Esophagus squamous epithelium (tissue), 4 donors: ENCODE results near the gene HNRNPUL2.

Experiments used
- POLR2A ChIP-seq, 4 donors: fragments of 450-650 bp; IDR thresholded peaks; one replicate each; pipeline ENCODE4 v1.6.1; 2017; ENCODE audit warnings: antibody characterized with exemption in 4 of 4, mild to moderate bottlenecking in 4 of 4, moderate library complexity in 3 of 4
- TF ChIP-seq, protein P1 (sequence below), 6 experiments: fragments of 450-650 bp in 4 of 6; fragments of 200-600 bp in 2 of 6; sonication (generic) in 2 of 6; IDR thresholded peaks; one replicate each; pipeline ENCODE4 v1.5.1; 2016 to 2019; ENCODE audit warnings: antibody characterized with exemption in 6 of 6, mild to moderate bottlenecking in 4 of 6, moderate library complexity in 4 of 6

DNA sequence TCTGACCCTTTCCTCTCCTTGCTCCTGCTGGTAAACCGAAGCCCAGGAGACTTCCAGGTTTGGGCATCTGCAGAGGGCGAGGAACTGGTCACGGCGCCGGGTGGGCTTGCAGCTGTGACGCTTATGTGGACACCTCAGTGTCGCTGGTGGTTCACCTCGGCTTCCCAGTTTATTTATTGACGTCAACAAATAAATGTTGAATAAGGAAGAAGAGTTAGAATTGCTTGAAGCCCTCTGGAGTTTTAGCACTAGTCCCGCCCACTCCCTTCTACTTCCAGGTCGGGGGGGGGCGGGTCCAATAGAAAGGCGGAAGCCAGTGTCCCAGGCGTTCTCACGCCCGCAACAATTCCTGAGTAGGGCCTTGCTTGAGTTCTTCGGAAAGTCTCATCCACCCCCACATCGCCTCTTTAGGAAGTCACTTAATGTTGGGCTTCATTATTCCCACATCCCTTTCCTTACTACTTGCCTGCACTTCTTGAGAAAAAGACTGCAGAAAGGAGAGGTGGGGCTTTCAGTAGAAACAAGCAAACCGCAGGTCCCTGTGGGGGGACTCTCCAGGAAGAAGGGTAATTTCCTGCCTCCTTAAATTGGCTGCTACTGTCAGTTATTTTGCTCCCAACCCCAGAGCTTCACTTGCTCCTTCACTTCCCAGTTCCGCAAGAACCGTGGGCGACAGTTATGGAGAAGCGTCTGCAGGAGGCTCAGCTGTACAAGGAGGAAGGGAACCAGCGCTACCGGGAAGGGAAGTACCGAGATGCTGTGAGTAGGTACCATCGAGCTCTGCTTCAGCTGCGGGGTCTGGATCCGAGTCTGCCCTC, 1.1 kb upstream of the HNRNPUL2 start, which contains the start of gene TTC9C:
- TF ChIP-seq, protein P1, sequence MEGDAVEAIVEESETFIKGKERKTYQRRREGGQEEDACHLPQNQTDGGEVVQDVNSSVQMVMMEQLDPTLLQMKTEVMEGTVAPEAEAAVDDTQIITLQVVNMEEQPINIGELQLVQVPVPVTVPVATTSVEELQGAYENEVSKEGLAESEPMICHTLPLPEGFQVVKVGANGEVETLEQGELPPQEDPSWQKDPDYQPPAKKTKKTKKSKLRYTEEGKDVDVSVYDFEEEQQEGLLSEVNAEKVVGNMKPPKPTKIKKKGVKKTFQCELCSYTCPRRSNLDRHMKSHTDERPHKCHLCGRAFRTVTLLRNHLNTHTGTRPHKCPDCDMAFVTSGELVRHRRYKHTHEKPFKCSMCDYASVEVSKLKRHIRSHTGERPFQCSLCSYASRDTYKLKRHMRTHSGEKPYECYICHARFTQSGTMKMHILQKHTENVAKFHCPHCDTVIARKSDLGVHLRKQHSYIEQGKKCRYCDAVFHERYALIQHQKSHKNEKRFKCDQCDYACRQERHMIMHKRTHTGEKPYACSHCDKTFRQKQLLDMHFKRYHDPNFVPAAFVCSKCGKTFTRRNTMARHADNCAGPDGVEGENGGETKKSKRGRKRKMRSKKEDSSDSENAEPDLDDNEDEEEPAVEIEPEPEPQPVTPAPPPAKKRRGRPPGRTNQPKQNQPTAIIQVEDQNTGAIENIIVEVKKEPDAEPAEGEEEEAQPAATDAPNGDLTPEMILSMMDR (IDR thresholded peaks at IDR 0.05): no peak
- peak in 2 of 4 donors; percentile 56 to 81 for TF ChIP-seq POLR2A (IDR thresholded peaks at IDR 0.05)
